Measurements from ENCODE around the gene KLHL7.

DNA sequence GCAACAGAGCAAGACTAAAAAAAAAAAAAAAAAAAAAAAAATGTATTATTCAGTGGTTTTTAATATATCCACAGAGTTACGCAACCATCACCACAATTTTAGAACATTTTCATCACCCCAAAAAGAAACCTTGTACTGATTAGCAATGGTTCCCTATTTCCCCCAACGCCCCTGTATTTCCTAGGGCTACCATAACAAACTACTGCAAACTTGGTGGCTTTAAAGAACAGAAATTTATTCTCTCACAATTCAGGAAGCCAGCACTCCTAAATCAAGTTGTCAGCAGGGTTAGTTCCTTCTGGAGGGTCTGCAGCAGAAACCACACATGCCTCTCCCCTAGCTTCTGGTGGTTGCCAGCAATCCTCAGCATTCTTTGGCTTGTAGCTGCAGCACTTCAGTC lies 70.4 kb downstream of the KLHL7 start:
- TF ChIP-seq, protein P1, sequence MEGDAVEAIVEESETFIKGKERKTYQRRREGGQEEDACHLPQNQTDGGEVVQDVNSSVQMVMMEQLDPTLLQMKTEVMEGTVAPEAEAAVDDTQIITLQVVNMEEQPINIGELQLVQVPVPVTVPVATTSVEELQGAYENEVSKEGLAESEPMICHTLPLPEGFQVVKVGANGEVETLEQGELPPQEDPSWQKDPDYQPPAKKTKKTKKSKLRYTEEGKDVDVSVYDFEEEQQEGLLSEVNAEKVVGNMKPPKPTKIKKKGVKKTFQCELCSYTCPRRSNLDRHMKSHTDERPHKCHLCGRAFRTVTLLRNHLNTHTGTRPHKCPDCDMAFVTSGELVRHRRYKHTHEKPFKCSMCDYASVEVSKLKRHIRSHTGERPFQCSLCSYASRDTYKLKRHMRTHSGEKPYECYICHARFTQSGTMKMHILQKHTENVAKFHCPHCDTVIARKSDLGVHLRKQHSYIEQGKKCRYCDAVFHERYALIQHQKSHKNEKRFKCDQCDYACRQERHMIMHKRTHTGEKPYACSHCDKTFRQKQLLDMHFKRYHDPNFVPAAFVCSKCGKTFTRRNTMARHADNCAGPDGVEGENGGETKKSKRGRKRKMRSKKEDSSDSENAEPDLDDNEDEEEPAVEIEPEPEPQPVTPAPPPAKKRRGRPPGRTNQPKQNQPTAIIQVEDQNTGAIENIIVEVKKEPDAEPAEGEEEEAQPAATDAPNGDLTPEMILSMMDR (IDR thresholded peaks at IDR 0.05; ENCODE audit: low read depth, low read length, missing input control) = no peak
- TF ChIP-seq JUND (IDR thresholded peaks at IDR 0.05) (no peak), SP1 (IDR thresholded peaks at IDR 0.05) (no peak), TAF1 (conservative IDR thresholded peaks at IDR 0.05) (no peak), NR2F2 (IDR thresholded peaks at IDR 0.05) (no peak), RXRA (IDR thresholded peaks at IDR 0.05) (no peak), HNF4G (IDR thresholded peaks at IDR 0.05) (no peak), EGR1 (IDR thresholded peaks at IDR 0.05; ENCODE audit: low read depth in 2 of 2) (no peak), FOXA1 (IDR thresholded peaks at IDR 0.05) (no peak)
- TF ChIP-seq, protein P2, sequence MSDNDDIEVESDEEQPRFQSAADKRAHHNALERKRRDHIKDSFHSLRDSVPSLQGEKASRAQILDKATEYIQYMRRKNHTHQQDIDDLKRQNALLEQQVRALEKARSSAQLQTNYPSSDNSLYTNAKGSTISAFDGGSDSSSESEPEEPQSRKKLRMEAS (IDR thresholded peaks at IDR 0.05) = no peak
- TF ChIP-seq, protein P3, sequence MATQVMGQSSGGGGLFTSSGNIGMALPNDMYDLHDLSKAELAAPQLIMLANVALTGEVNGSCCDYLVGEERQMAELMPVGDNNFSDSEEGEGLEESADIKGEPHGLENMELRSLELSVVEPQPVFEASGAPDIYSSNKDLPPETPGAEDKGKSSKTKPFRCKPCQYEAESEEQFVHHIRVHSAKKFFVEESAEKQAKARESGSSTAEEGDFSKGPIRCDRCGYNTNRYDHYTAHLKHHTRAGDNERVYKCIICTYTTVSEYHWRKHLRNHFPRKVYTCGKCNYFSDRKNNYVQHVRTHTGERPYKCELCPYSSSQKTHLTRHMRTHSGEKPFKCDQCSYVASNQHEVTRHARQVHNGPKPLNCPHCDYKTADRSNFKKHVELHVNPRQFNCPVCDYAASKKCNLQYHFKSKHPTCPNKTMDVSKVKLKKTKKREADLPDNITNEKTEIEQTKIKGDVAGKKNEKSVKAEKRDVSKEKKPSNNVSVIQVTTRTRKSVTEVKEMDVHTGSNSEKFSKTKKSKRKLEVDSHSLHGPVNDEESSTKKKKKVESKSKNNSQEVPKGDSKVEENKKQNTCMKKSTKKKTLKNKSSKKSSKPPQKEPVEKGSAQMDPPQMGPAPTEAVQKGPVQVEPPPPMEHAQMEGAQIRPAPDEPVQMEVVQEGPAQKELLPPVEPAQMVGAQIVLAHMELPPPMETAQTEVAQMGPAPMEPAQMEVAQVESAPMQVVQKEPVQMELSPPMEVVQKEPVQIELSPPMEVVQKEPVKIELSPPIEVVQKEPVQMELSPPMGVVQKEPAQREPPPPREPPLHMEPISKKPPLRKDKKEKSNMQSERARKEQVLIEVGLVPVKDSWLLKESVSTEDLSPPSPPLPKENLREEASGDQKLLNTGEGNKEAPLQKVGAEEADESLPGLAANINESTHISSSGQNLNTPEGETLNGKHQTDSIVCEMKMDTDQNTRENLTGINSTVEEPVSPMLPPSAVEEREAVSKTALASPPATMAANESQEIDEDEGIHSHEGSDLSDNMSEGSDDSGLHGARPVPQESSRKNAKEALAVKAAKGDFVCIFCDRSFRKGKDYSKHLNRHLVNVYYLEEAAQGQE (IDR thresholded peaks at IDR 0.05) = no peak
- TF ChIP-seq, protein P4, sequence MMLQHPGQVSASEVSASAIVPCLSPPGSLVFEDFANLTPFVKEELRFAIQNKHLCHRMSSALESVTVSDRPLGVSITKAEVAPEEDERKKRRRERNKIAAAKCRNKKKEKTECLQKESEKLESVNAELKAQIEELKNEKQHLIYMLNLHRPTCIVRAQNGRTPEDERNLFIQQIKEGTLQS (IDR thresholded peaks at IDR 0.05) = no peak
